Loucy (cell line): Measurements from ENCODE around the gene ALG14.
"Not testable (repeated sequence)": the region's sequence is repeated elsewhere in the genome, so short reads cannot be mapped to it uniquely, and the experiment has no call there.

Experiments
- H2AFZ ChIP-seq: fragments of 200-600 bp; sonication (generic); 2 replicates; pipeline ENCODE4 v1.6.0; 2016; ENCODE audit warnings: antibody characterized with exemption, mild to moderate bottlenecking, low read length, moderate library complexity
- H3F3A ChIP-seq: fragments of 200-600 bp; 2 replicates; pipeline ENCODE4 v1.6.0; 2016; ENCODE audit warnings: antibody characterized with exemption, low read depth, mild to moderate bottlenecking
- H3K27me3 ChIP-seq: fragments of 200-600 bp; sonication (generic); 2 replicates; pipeline ENCODE4 v1.6.1; 2014; ENCODE audit warnings: low read length, mild to moderate bottlenecking; ENCODE audit not compliant: insufficient read depth, poor library complexity, severe bottlenecking
- H3K36me3 ChIP-seq: fragments of 200-600 bp; sonication (generic); 2 replicates; pipeline ENCODE4 v1.6.1; 2016; ENCODE audit warnings: low read length; ENCODE audit not compliant: insufficient read depth
- H3K4me1 ChIP-seq: fragments of 200-600 bp; sonication (generic); 2 replicates; pipeline ENCODE4 v1.5.1; 2014; ENCODE audit warnings: low read length, mild to moderate bottlenecking; ENCODE audit not compliant: insufficient read depth, poor library complexity, severe bottlenecking
- H3K4me2 ChIP-seq: fragments of 200-600 bp; sonication (generic); 2 replicates; pipeline ENCODE4 v1.6.0; 2014; ENCODE audit warnings: antibody characterized with exemption, low read length, low read depth, mild to moderate bottlenecking; ENCODE audit not compliant: poor library complexity, severe bottlenecking
- H3K4me3 ChIP-seq: fragments of 200-600 bp; sonication (generic); 2 replicates; pipeline ENCODE4 v1.5.1; 2014; ENCODE audit warnings: low read length, mild to moderate bottlenecking, mixed read lengths; ENCODE audit not compliant: poor library complexity, severe bottlenecking
- H3K79me2 ChIP-seq: fragments of 200-600 bp; sonication (generic); 2 replicates; pipeline ENCODE4 v1.6.1; 2014; ENCODE audit warnings: low read length; ENCODE audit not compliant: insufficient read depth
- H3K9ac ChIP-seq: fragments of 200-600 bp; sonication (generic); 2 replicates; pipeline ENCODE4 v1.6.0; 2014; ENCODE audit warnings: mild to moderate bottlenecking, low read depth, low read length, moderate library complexity; ENCODE audit not compliant: poor library complexity, severe bottlenecking
- H3K9me2 ChIP-seq: fragments of 200-600 bp; sonication (generic); replicated peaks from 2 replicates; pipeline ENCODE4 v1.6.1; 2016; ENCODE audit warnings: low read depth, low read length, mixed read lengths
- H3K9me3 ChIP-seq: fragments of 200-600 bp; sonication (generic); 2 replicates; pipeline ENCODE4 v1.6.1; 2014; ENCODE audit warnings: mild to moderate bottlenecking, antibody characterized with exemption, low read length, low read depth; ENCODE audit not compliant: insufficient read depth
- H4K20me1 ChIP-seq: fragments of 200-600 bp; sonication (generic); 2 replicates; pipeline ENCODE4 v1.6.0; 2014; ENCODE audit warnings: antibody characterized with exemption, low read length, mild to moderate bottlenecking; ENCODE audit not compliant: insufficient read depth, poor library complexity, severe bottlenecking
- EZH2phosphoT487 ChIP-seq: fragments of 200-600 bp; IDR thresholded peaks from 2 replicates; pipeline ENCODE4 v1.6.1; 2018; ENCODE audit warnings: antibody characterized with exemption, mild to moderate bottlenecking, moderate library complexity, borderline replicate concordance
- TF ChIP-seq, protein P1 (sequence below): fragments of 200-600 bp; sonication (generic); conservative IDR thresholded peaks from 2 replicates; pipeline ENCODE4 v1.5.1; 2014; ENCODE audit warnings: mild to moderate bottlenecking, antibody characterized with exemption, low read length

ALG14 gene

DNA sequence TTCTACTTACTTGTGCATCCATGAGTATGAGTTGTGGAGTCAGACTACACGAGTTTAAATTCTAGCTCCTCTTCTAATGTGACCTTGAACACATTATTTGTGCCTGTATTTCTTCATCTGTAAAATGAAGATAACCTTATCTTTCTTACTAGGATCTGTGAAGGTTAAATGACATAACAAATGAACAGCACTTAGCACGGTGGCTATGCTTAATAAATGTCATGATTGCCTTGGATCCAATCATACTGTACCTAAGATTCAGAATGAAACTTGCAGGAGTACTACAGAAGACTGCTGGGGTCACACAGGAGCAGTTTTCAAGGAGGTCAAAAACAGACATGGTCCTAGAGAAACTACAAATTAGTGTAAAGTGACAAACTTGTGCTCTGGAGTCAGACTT, 22.2 kb upstream of the ALG14 start:
- no peaks in the 10 kb centered on the region for H3K36me3 ChIP-seq
- H3K27me3 ChIP-seq = no peaks in the 10 kb centered on the region
- H3K4me1 ChIP-seq = no peaks in the 10 kb centered on the region
- no peak overlapping the region for H3K4me3 ChIP-seq
- no peaks in the 10 kb centered on the region for H4K20me1 ChIP-seq
- no peak overlapping the region for H3K4me2 ChIP-seq
- H2AFZ ChIP-seq = no peak overlapping the region
- no peaks in the 10 kb centered on the region for H3K9me2 ChIP-seq
- no peak overlapping the region for H3K9ac ChIP-seq
- TF ChIP-seq, protein P1, sequence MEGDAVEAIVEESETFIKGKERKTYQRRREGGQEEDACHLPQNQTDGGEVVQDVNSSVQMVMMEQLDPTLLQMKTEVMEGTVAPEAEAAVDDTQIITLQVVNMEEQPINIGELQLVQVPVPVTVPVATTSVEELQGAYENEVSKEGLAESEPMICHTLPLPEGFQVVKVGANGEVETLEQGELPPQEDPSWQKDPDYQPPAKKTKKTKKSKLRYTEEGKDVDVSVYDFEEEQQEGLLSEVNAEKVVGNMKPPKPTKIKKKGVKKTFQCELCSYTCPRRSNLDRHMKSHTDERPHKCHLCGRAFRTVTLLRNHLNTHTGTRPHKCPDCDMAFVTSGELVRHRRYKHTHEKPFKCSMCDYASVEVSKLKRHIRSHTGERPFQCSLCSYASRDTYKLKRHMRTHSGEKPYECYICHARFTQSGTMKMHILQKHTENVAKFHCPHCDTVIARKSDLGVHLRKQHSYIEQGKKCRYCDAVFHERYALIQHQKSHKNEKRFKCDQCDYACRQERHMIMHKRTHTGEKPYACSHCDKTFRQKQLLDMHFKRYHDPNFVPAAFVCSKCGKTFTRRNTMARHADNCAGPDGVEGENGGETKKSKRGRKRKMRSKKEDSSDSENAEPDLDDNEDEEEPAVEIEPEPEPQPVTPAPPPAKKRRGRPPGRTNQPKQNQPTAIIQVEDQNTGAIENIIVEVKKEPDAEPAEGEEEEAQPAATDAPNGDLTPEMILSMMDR = no peak
- no peak for TF ChIP-seq EZH2phosphoT487
- H3K9me3 ChIP-seq = no peaks in the 10 kb centered on the region
- no peaks in the 10 kb centered on the region for H3F3A ChIP-seq
- H3K79me2 ChIP-seq = no peaks in the 10 kb centered on the region

DNA sequence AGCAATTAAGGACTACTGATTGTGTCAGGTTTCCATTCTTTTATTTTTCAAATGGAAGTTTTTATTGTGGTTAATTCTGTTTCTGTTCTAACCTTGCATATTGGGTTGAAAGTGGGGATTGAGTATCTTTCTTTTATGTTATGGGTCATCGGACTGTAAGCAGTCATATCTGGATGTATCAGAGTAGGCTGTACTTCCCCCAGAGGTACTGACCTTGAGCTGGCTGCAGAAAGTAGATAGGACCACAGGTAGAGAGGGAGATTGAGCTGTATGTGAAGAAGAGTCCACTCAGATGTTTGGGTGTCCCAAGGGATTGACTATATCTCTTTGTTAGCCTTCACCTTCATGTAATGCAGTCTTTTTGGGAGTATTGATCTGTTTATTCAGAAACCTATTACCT, 20.5 kb upstream of the ALG14 start:
- H3K36me3 ChIP-seq = no peaks in the 10 kb centered on the region
- no peaks in the 10 kb centered on the region for H3K27me3 ChIP-seq
- no peaks in the 10 kb centered on the region for H3K9me2 ChIP-seq
- H3K9me3 ChIP-seq = no peaks in the 10 kb centered on the region
- H3K9ac ChIP-seq = no peak overlapping the region
- no peak for TF ChIP-seq EZH2phosphoT487
- TF ChIP-seq, protein P1 = no peak
- no peaks in the 10 kb centered on the region for H3K79me2 ChIP-seq
- H3F3A ChIP-seq = no peaks in the 10 kb centered on the region
- no peak overlapping the region for H2AFZ ChIP-seq
- H3K4me3 ChIP-seq = no peak overlapping the region
- H4K20me1 ChIP-seq = no peaks in the 10 kb centered on the region
- no peaks in the 10 kb centered on the region for H3K4me1 ChIP-seq
- no peak overlapping the region for H3K4me2 ChIP-seq

DNA sequence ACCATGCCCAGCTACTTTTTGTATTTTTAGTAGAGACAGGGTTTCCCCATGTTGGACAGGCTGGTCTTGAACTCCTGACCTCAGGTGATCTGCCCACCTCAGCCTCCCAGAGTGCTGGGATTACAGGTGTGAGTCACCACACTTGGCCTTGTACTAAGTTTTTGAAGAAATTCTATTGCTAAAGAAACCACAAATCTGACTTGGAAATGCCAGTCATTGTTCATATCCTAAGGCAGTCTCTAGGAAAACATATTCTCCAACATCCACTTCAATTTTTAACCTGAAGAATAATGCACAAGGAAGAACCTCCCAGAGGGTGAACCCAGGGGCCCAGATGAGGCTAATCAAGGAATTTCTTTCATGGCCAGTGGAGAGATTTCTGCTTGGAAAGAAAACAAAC, 20.1 kb upstream of the ALG14 start:
- H3K79me2 ChIP-seq, H2AFZ ChIP-seq, H3K4me3 ChIP-seq, H3K9me2 ChIP-seq, H3F3A ChIP-seq, H3K9ac ChIP-seq, H3K36me3 ChIP-seq, H3K4me2 ChIP-seq, H4K20me1 ChIP-seq, H3K27me3 ChIP-seq, H3K4me1 ChIP-seq, H3K9me3 ChIP-seq: not testable (repeated sequence)

DNA sequence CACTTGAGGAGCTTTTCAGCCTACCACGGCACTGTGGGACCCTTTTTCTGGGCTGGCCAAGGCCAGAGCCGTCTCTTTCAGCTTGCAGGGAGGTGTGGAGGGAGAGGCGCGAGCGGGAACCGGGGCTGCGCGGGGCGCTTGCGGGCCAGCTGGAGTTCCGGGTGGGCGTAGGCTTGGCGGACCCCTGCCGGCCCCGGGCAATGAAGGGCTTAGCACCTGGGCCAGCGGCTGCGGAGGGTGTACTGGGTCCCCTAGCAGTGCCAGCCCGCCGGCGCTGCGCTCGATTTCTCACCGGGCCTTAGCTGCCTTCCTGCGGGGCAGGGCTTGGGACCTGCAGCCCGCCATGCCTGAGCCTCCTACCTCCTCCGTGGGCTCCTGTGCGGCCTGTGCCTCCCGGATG, 18.5 kb upstream of the ALG14 start:
- H3K36me3 ChIP-seq, H3K4me3 ChIP-seq, H3K9me3 ChIP-seq, H3K79me2 ChIP-seq, H2AFZ ChIP-seq, H3K9ac ChIP-seq, H3K4me1 ChIP-seq, H3K4me2 ChIP-seq, H3K9me2 ChIP-seq, H4K20me1 ChIP-seq, H3F3A ChIP-seq, H3K27me3 ChIP-seq: not testable (repeated sequence)
